IMR-90 (cell line): ENCODE data around the gene MLLT3. TPM values are rescaled to one million over a fixed set of nuclear protein-coding genes. Genes with fewer than 3 reads are reported as not detected.

Experiments used
- ATAC-seq: fragments of 200-7000 bp; cut with Tn5 transposase; 2 replicates; pipeline ENCODE4 v1.9.1; 2020; ENCODE audit warnings: low read depth, mild to moderate bottlenecking, moderate library complexity
- BruUV-seq: library from RNA; stranded (reverse); fragments of 400-500 nt; replicated peaks from 2 replicates; lab custom pipeline; 2021; lab: Mats Ljungman, UMichigan
- CTCF ChIA-PET: fragments of 300-600 bp; formaldehyde crosslinking; extraction: SDS; loops from one replicate; lab custom pipeline; 2021; ENCODE audit warnings: antibody characterized with exemption; lab: Yijun Ruan, JAX
- POLR2A ChIA-PET: fragments of 300-600 bp; sonication (Branson Sonifier 250); formaldehyde crosslinking; loops from one replicate; lab custom pipeline; 2022; ENCODE audit warnings: antibody characterized with exemption; ENCODE audit not compliant: unreplicated experiment; lab: Charles Lee
- DNase-seq: peaks from one replicate; pipeline ENCODE4 v3.0.0; 2013
- H2AFZ ChIP-seq: replicated peaks from 2 replicates; pipeline ENCODE3; 2013; ENCODE audit warnings: low read length, mild to moderate bottlenecking; ENCODE audit not compliant: poor library complexity
- H2AK5ac ChIP-seq: 2 replicates; pipeline ENCODE4 v1.6.1; 2013; ENCODE audit warnings: low read depth, low read length, inconsistent platforms
- H2AK9ac ChIP-seq: replicated peaks from 2 replicates; pipeline ENCODE3; 2013; ENCODE audit warnings: mild to moderate bottlenecking, low read depth, low read length, moderate library complexity; ENCODE audit not compliant: poor library complexity
- H2BK120ac ChIP-seq: 2 replicates; pipeline ENCODE4 v1.6.1; 2013; ENCODE audit warnings: low read depth, low read length, inconsistent platforms
- H2BK15ac ChIP-seq: 3 replicates; pipeline ENCODE4 v1.6.1; 2013; ENCODE audit warnings: low read depth, low read length, inconsistent platforms
- H2BK20ac ChIP-seq: 2 replicates; pipeline ENCODE4 v1.6.1; 2013; ENCODE audit warnings: low read depth, mild to moderate bottlenecking, inconsistent platforms, low read length, moderate library complexity
- H2BK5ac ChIP-seq: 2 replicates; pipeline ENCODE4 v1.6.1; 2013; ENCODE audit warnings: mild to moderate bottlenecking, low read depth, low read length, inconsistent platforms; ENCODE audit not compliant: poor library complexity, severe bottlenecking
- H3K14ac ChIP-seq: replicated peaks from 2 replicates; pipeline ENCODE4 v1.6.1; 2013; ENCODE audit warnings: low read depth, low read length, inconsistent platforms
- H3K18ac ChIP-seq: 2 replicates; pipeline ENCODE4 v1.6.1; 2013; ENCODE audit warnings: low read depth, low read length, control low read depth
- H3K23ac ChIP-seq: 2 replicates; pipeline ENCODE4 v1.6.1; 2013; ENCODE audit warnings: low read depth, low read length, inconsistent platforms
- H3K27ac ChIP-seq: 2 replicates; pipeline ENCODE4 v1.5.1; 2013; ENCODE audit warnings: mild to moderate bottlenecking, control low read depth, low read length; ENCODE audit not compliant: insufficient read depth
- H3K27me3 ChIP-seq: 2 replicates; pipeline ENCODE4 v1.6.1; 2013; ENCODE audit warnings: low read length; ENCODE audit not compliant: control insufficient read depth, insufficient read depth
- H3K36me3 ChIP-seq: 2 replicates; pipeline ENCODE4 v1.6.1; 2013; ENCODE audit warnings: low read length, mixed read lengths; ENCODE audit not compliant: control insufficient read depth, insufficient read depth
- H3K4ac ChIP-seq: 2 replicates; pipeline ENCODE4 v1.6.1; 2013; ENCODE audit warnings: low read depth, low read length, inconsistent platforms
- H3K4me1 ChIP-seq: 2 replicates; pipeline ENCODE4 v1.6.1; 2013; ENCODE audit warnings: low read length, mixed read lengths; ENCODE audit not compliant: control insufficient read depth, insufficient read depth
- H3K4me2 ChIP-seq: 2 replicates; pipeline ENCODE4 v1.6.1; 2013; ENCODE audit warnings: low read depth, mild to moderate bottlenecking, control low read depth, low read length, moderate library complexity
- H3K4me3 ChIP-seq: 2 replicates; pipeline ENCODE4 v1.5.1; 2013; ENCODE audit warnings: low read depth, mild to moderate bottlenecking, control low read depth, low read length, moderate library complexity; ENCODE audit not compliant: insufficient read depth
- H3K56ac ChIP-seq: 2 replicates; pipeline ENCODE4 v1.6.1; 2013; ENCODE audit warnings: low read length, inconsistent platforms; ENCODE audit not compliant: insufficient read depth; ENCODE audit errors: extremely low read depth
- H3K79me1 ChIP-seq, 2 experiments: 2 replicates each; pipeline ENCODE4 v1.6.1; 2013; ENCODE audit warnings: low read length in 2 of 2, inconsistent platforms in 1 of 2, low read depth in 1 of 2
- H3K9ac ChIP-seq: 2 replicates; pipeline ENCODE4 v1.6.1; 2013; ENCODE audit warnings: low read depth, low read length, control low read depth
- H3K9me1 ChIP-seq: 2 replicates; pipeline ENCODE4 v1.6.1; 2013; ENCODE audit warnings: low read length, inconsistent platforms; ENCODE audit not compliant: insufficient read depth
- H3K9me3 ChIP-seq: 2 replicates; pipeline ENCODE4 v1.6.1; 2013; ENCODE audit warnings: low read length; ENCODE audit not compliant: control insufficient read depth, insufficient read depth
- H4K20me1 ChIP-seq: 2 replicates; pipeline ENCODE4 v1.6.1; 2013; ENCODE audit warnings: low read length, inconsistent platforms; ENCODE audit not compliant: insufficient read depth
- H4K5ac ChIP-seq: 2 replicates; pipeline ENCODE4 v1.6.1; 2013; ENCODE audit warnings: mild to moderate bottlenecking, low read depth, low read length, control low read depth
- H4K8ac ChIP-seq, 2 experiments: 2 replicates each; pipeline ENCODE4 v1.6.1; 2013; ENCODE audit warnings: low read depth in 2 of 2, low read length in 2 of 2, control low read depth in 1 of 2, inconsistent platforms in 1 of 2
- H4K91ac ChIP-seq: 2 replicates; pipeline ENCODE4 v1.6.1; 2013; ENCODE audit warnings: low read depth, low read length, inconsistent platforms; ENCODE audit not compliant: insufficient read depth
- BHLHE40 ChIP-seq: fragments of 150-350 bp; IDR thresholded peaks from 2 replicates; pipeline ENCODE4 v1.6.1; 2016; ENCODE audit warnings: mild to moderate bottlenecking, low read depth, low read length
- CHD1 ChIP-seq: IDR thresholded peaks from 2 replicates; pipeline ENCODE4 v1.6.1; 2012; ENCODE audit warnings: low read depth, low read length, improper control_type of control experiment
- CTCF ChIP-seq: conservative IDR thresholded peaks from 2 replicates; pipeline ENCODE4 v1.5.1; 2012; ENCODE audit warnings: mild to moderate bottlenecking, low read depth, low read length, improper control_type of control experiment
- FOS ChIP-seq: fragments of 150-350 bp; IDR thresholded peaks from 2 replicates; pipeline ENCODE4 v1.6.1; 2016; ENCODE audit warnings: low read depth, low read length
- MAFK ChIP-seq: IDR thresholded peaks from 2 replicates; pipeline ENCODE4 v1.6.1; 2012; ENCODE audit warnings: low read depth, low read length, improper control_type of control experiment
- MAZ ChIP-seq: IDR thresholded peaks from 2 replicates; pipeline ENCODE4 v1.6.1; 2012; ENCODE audit warnings: low read depth, mild to moderate bottlenecking, low read length, improper control_type of control experiment, moderate library complexity, borderline replicate concordance
- POLR2A ChIP-seq: IDR thresholded peaks from 2 replicates; pipeline ENCODE4 v1.6.1; 2012; ENCODE audit warnings: mild to moderate bottlenecking, low read depth, low read length
- RAD21 ChIP-seq: IDR thresholded peaks from 2 replicates; pipeline ENCODE4 v1.6.1; 2012; ENCODE audit warnings: low read length, improper control_type of control experiment
- RCOR1 ChIP-seq: IDR thresholded peaks from 2 replicates; pipeline ENCODE4 v1.6.1; 2012; ENCODE audit warnings: mild to moderate bottlenecking, low read length, improper control_type of control experiment; ENCODE audit not compliant: insufficient replicate concordance
- RFX5 ChIP-seq: IDR thresholded peaks from 2 replicates; pipeline ENCODE4 v1.8.0; 2012; ENCODE audit warnings: low read depth, mild to moderate bottlenecking, low read length, moderate library complexity
- WGBS, 2 experiments: methylation state at CpG; one replicate each; pipeline versions ENCODE4 v1.1.5 to v1.1.7; 2013; ENCODE audit warnings: missing lambda C conversion rate in 2 of 2; ENCODE audit not compliant: insufficient read length in 1 of 2; ENCODE audit errors: extremely low coverage in 2 of 2; 5-methylcytosine and 5-hydroxymethylcytosine counted together
- dilution Hi-C: fragments of 300-500 bp; cut with HindIII; formaldehyde crosslinking; loops from one replicate; pipeline ENCODE4 v1.14.3; 2018; ENCODE audit warnings: low sequenced_read_pairs; ENCODE audit not compliant: unreplicated experiment
- in situ Hi-C: fragments of 300-500 bp; cut with MboI; formaldehyde crosslinking; loops from 3 replicates; pipeline ENCODE4 v1.14.3; 2019; ENCODE audit warnings: low sequenced_read_pairs, inconsistent platforms, mixed read lengths
- intact Hi-C: fragments of 100-400 bp; cut with micrococcal nuclease; formaldehyde crosslinking; loops from 2 replicates; pipeline ENCODE4 v1.10.0; 2022
- polyA plus RNA-seq, 3 experiments: library from polyadenylated mRNA; depleted of rRNA; stranded (reverse); fragments of >200 nt; gene quantifications; 2 replicates each; pipeline ENCODE4 v1.2.3, GENCODE V29; 2012; ENCODE audit warnings: low replicate concordance in 1 of 3
- total RNA-seq: library from RNA; depleted of rRNA; stranded (reverse); fragments of >200 nt; gene quantifications from 2 replicates; pipeline ENCODE4 v1.2.3, GENCODE V29; 2012
- TF ChIP-seq, protein P1 (sequence below): fragments of 150-350 bp; IDR thresholded peaks from 2 replicates; pipeline ENCODE4 v1.6.1; 2017; ENCODE audit warnings: mild to moderate bottlenecking, antibody characterized with exemption, low read length, low read depth

The MLLT3 gene
- total and polyA plus RNA-seq, 2 of the 4 experiments (the other 2 are of a cell fraction), result 10.4 to 21.1 TPM

DNA sequence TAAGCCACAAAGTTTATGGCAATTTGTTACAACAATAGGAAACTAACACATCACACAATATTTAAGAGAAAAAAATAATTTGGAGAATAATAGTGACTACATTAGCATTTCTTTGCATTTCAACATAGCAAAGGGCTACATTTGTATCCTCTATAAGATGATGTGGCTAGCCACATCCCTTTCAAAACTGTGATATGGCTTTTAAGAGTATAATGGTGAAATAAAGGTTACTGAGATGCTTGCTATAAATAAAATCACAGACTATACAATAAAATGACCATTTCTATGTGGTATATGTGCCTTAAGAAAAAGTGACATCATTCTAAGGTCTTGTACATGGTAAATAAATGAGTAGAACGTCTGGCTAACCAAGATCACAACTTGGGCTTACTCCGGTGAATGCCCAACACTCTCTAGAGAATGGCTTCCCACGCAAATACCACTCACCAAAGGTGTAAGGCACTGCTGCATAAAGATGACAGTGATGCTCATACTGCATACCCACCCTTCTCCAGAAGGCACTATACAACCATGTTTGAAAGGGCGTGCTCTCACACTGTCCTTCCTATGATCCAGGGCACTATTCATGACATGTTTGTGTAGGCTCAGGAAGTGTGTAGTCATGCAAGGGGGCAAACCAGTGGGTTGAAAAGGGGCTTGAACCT, 286.5 kb downstream of the MLLT3 start:
- Histone ChIP-seq H4K20me1 (no peaks in the 10 kb centered on the region), H4K8ac (no peak overlapping the region), H2BK5ac (no peak overlapping the region), H3K4me1 (no peaks in the 10 kb centered on the region; the same call in 1 of the 2 replicates), H3K36me3 (no peaks in the 10 kb centered on the region), H3K4me2 (no peak overlapping the region), H4K5ac (no peak overlapping the region), H3K27me3 (peaks cover 4% of the 10 kb centered on the region), H2BK20ac (no peak overlapping the region), H3K14ac (no peak overlapping the region), H2BK15ac (no peak overlapping the region), H4K91ac (no peak overlapping the region), H2AK5ac (no peak overlapping the region), H3K79me1 (no peaks in the 10 kb centered on the region), H3K56ac (no peak overlapping the region), H3K9me1 (no peaks in the 10 kb centered on the region; the same call in 1 of the 2 replicates), H3K9ac (no peak overlapping the region), H2BK120ac (no peak overlapping the region), H3K9me3 (no peaks in the 10 kb centered on the region), H3K23ac (no peak overlapping the region), H2AFZ (no peak overlapping the region), H3K18ac (no peak overlapping the region), H3K4ac (no peak overlapping the region), H3K4me3 (no peak overlapping the region), H2AK9ac (no peak overlapping the region), H3K27ac (no peak overlapping the region)
- DNase-seq, result no peak
- intact Hi-C loops, result no loop called here
- dilution Hi-C loops, result no loop called here
- in situ Hi-C loops, result no loop called here
- no peak for ATAC-seq
- CTCF ChIA-PET, result no interaction called here
- no CpG with 5 or more reads among the region's 4 CpGs for WGBS, 2 experiments
- TF ChIP-seq CTCF (no peak), FOS (no peak), CHD1 (no peak), POLR2A (no peak), RFX5 (no peak), RCOR1 (no peak), MAFK (no peak), MAZ (no peak), BHLHE40 (no peak), RAD21 (no peak)
- TF ChIP-seq, protein P1, sequence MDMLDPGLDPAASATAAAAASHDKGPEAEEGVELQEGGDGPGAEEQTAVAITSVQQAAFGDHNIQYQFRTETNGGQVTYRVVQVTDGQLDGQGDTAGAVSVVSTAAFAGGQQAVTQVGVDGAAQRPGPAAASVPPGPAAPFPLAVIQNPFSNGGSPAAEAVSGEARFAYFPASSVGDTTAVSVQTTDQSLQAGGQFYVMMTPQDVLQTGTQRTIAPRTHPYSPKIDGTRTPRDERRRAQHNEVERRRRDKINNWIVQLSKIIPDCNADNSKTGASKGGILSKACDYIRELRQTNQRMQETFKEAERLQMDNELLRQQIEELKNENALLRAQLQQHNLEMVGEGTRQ, result no peak
- no TSS peak for BruUV-seq
- POLR2A ChIA-PET, result no interaction called here
